ENCODE results near the gene CHRDL2.

- TF ChIP-seq EP300 (IDR thresholded peaks at IDR 0.05; ENCODE audit: low read depth) = no peak
- TF ChIP-seq CTCF (IDR thresholded peaks at IDR 0.05) = peak; percentile 89 to 96 (median 92)
- no peak for TF ChIP-seq POLR2A (IDR thresholded peaks at IDR 0.05)
- peak in 2 of 3 donors; percentile 18 to 41 for TF ChIP-seq POLR2AphosphoS5 (IDR thresholded peaks at IDR 0.05)
These were observed 4.6 kb downstream of the CHRDL2 start for GRCh38 chr11:74726547-74727182.
